OCI-LY7 (cell line): ENCODE results near the gene DGKD. TPM values are rescaled to one million over a fixed set of nuclear protein-coding genes. Genes with fewer than 3 reads are reported as not detected.

Source experiments
- BruUV-seq: library from RNA; stranded (reverse); fragments of 400-500 nt; replicated peaks from 2 replicates; lab custom pipeline; 2021; lab: Mats Ljungman, UMichigan
- CTCF ChIA-PET: fragments of 300-600 bp; sonication (Branson Sonifier 250); formaldehyde crosslinking; loops from one replicate; lab custom pipeline; 2022; ENCODE audit warnings: antibody characterized with exemption; ENCODE audit not compliant: unreplicated experiment; lab: Charles Lee
- POLR2A ChIA-PET: fragments of 300-600 bp; sonication (Branson Sonifier 250); formaldehyde crosslinking; loops from one replicate; lab custom pipeline; 2022; ENCODE audit warnings: antibody characterized with exemption; lab: Charles Lee
- DNase-seq: peaks from one replicate; pipeline ENCODE4 v3.0.0-alpha.2; 2015; ENCODE audit warnings: low spot score
- H2AFZ ChIP-seq: fragments of 200-600 bp; sonication (generic), shearing (Covaris generic); 2 replicates; pipeline ENCODE4 v1.6.1; 2014; ENCODE audit warnings: mild to moderate bottlenecking, antibody characterized with exemption, low read length, moderate library complexity
- H3K27ac ChIP-seq: fragments of 200-600 bp; sonication (generic); 2 replicates; pipeline ENCODE4 v1.5.1; 2014; ENCODE audit warnings: mixed run types, low read depth, mild to moderate bottlenecking, moderate library complexity, low read length, inconsistent platforms; ENCODE audit not compliant: poor library complexity, severe bottlenecking
- H3K36me3 ChIP-seq: fragments of 200-600 bp; sonication (generic); 2 replicates; pipeline ENCODE4 v1.6.1; 2014; ENCODE audit warnings: mild to moderate bottlenecking, antibody characterized with exemption, low read length, moderate library complexity, mixed read lengths; ENCODE audit not compliant: insufficient read depth
- H3K4me1 ChIP-seq: fragments of 200-600 bp; sonication (generic); 2 replicates; pipeline ENCODE4 v1.5.1; 2014; ENCODE audit warnings: mild to moderate bottlenecking, low read length; ENCODE audit not compliant: insufficient read depth, poor library complexity, severe bottlenecking
- H3K4me2 ChIP-seq: fragments of 200-600 bp; sonication (generic); 2 replicates; pipeline ENCODE4 v1.6.1; 2014; ENCODE audit warnings: mild to moderate bottlenecking, low read length
- H3K4me3 ChIP-seq: fragments of 200-600 bp; sonication (generic); 2 replicates; pipeline ENCODE4 v1.5.1; 2014; ENCODE audit warnings: mild to moderate bottlenecking, low read depth, low read length; ENCODE audit not compliant: poor library complexity, severe bottlenecking
- H3K79me2 ChIP-seq: fragments of 200-600 bp; sonication (generic); 2 replicates; pipeline ENCODE4 v1.6.1; 2016; ENCODE audit warnings: low read depth, mild to moderate bottlenecking, low read length, moderate library complexity, mixed read lengths; ENCODE audit not compliant: insufficient read depth
- H3K9me2 ChIP-seq: fragments of 200-600 bp; sonication (generic); 2 replicates; pipeline ENCODE4 v1.6.1; 2016; ENCODE audit warnings: mild to moderate bottlenecking, low read length, mixed read lengths; ENCODE audit not compliant: insufficient read depth
- H3K9me3 ChIP-seq: fragments of 200-600 bp; sonication (generic); 2 replicates; pipeline ENCODE4 v1.6.1; 2014; ENCODE audit warnings: mild to moderate bottlenecking, mixed run types, low read length, mixed read lengths
- H4K20me1 ChIP-seq: fragments of 200-600 bp; sonication (generic); 2 replicates; pipeline ENCODE4 v1.6.1; 2014; ENCODE audit warnings: mild to moderate bottlenecking, antibody characterized with exemption, low read length, moderate library complexity, mixed read lengths; ENCODE audit not compliant: insufficient read depth
- CTCF ChIP-seq: fragments of 200-600 bp; sonication (generic); conservative IDR thresholded peaks from 2 replicates; pipeline ENCODE4 v1.5.1; 2014; ENCODE audit warnings: mild to moderate bottlenecking, antibody characterized with exemption, low read length, moderate library complexity, mixed read lengths
- EZH2phosphoT487 ChIP-seq: fragments of 200-600 bp; sonication (generic); IDR thresholded peaks from 2 replicates; pipeline ENCODE4 v1.6.1; 2018; ENCODE audit warnings: low read depth, borderline replicate concordance, mild to moderate bottlenecking, mixed run types, antibody characterized with exemption, low read length, moderate library complexity, mixed read lengths
- intact Hi-C: fragments of 100-400 bp; cut with micrococcal nuclease; formaldehyde crosslinking; loops from one replicate; pipeline ENCODE4 v1.10.0; 2022; ENCODE audit not compliant: unreplicated experiment
- total RNA-seq, 2 experiments: library from RNA; depleted of rRNA in 1 of 2; stranded (reverse); fragments of >200 nt in 1 of 2; shearing (Covaris generic) in 1 of 2; gene quantifications; 2 replicates each; pipeline ENCODE4 v1.2.3, GENCODE V29; 2014 to 2022

The DGKD gene
- total RNA-seq, 2 experiments from 2014 or later = 62.9 to 271 TPM

GRCh38 chr2:233481368-233482142 is 127.3 kb downstream of the DGKD start:
- no peaks in the 10 kb centered on the region for H3K9me3 ChIP-seq
- H3K36me3 ChIP-seq = no peaks in the 10 kb centered on the region
- CTCF ChIA-PET = interaction anchor here (0.6 kb wide), 1 partner anchor 44 kb away, joined by 3 read pairs; no protein-coding TSS in a partner anchor
- H3K4me3 ChIP-seq = no peak overlapping the region
- intact Hi-C loops = loop anchor here (10.0 kb wide), 2 partner anchors 153 to 353 kb away; partner anchors contain the start of gene UGT1A10
- H3K4me2 ChIP-seq = no peak overlapping the region
- H3K27ac ChIP-seq = no peak overlapping the region
- no peaks in the 10 kb centered on the region for H3K79me2 ChIP-seq
- no peak overlapping the region for H2AFZ ChIP-seq
- H3K9me2 ChIP-seq = no peaks in the 10 kb centered on the region
- POLR2A ChIA-PET = no interaction called here
- no peaks in the 10 kb centered on the region for H4K20me1 ChIP-seq
- H3K4me1 ChIP-seq = no peaks in the 10 kb centered on the region
- TF ChIP-seq CTCF (no peak), EZH2phosphoT487 (no peak)
- BruUV-seq = no TSS peak
- no peak for DNase-seq

- no peaks in the 10 kb centered on the region for H3K79me2 ChIP-seq
- H3K4me3 ChIP-seq = no peak overlapping the region
- intact Hi-C loops = loop anchor here (10.0 kb wide), 2 partner anchors 152 to 352 kb away; partner anchors contain the start of gene UGT1A10
- no TSS peak for BruUV-seq
- no peaks in the 10 kb centered on the region for H3K9me2 ChIP-seq
- no peak for DNase-seq
- H3K36me3 ChIP-seq = no peaks in the 10 kb centered on the region
- H3K27ac ChIP-seq = no peak overlapping the region
- H3K9me3 ChIP-seq = no peaks in the 10 kb centered on the region
- H2AFZ ChIP-seq = no peak overlapping the region
- TF ChIP-seq CTCF = no peak
- TF ChIP-seq EZH2phosphoT487 = no peak
- no peaks in the 10 kb centered on the region for H4K20me1 ChIP-seq
- ChIA-PET POLR2A (interaction anchor here (0.7 to 1.0 kb wide), 2 partner anchors 72 to 101 kb away, joined by 3 read pairs; no protein-coding TSS in a partner anchor), CTCF (no interaction called here)
- no peaks in the 10 kb centered on the region for H3K4me1 ChIP-seq
- H3K4me2 ChIP-seq = no peak overlapping the region
These were observed 128.3 kb downstream of the DGKD start for GRCh38 chr2:233482616-233483015.

GRCh38 chr2:233485726-233486125 is 131.4 kb downstream of the DGKD start:
- CTCF ChIA-PET = no interaction called here
- H3K4me2 ChIP-seq = no peak overlapping the region

More at GRCh38 chr2:233485726-233486125, 131.4 kb downstream of the DGKD start:
- TF ChIP-seq CTCF (no peak), EZH2phosphoT487 (no peak)
- intact Hi-C loops = loop anchor here (10.0 kb wide), 2 partner anchors 149 to 349 kb away; partner anchors contain the start of gene UGT1A10
- no peak overlapping the region for H2AFZ ChIP-seq
- H3K9me2 ChIP-seq = no peaks in the 10 kb centered on the region
- H3K36me3 ChIP-seq = no peaks in the 10 kb centered on the region
- H4K20me1 ChIP-seq = no peaks in the 10 kb centered on the region
- DNase-seq = no peak
- H3K27ac ChIP-seq = no peak overlapping the region
- H3K9me3 ChIP-seq = no peaks in the 10 kb centered on the region
- H3K4me3 ChIP-seq = no peak overlapping the region
- BruUV-seq = no TSS peak
- H3K79me2 ChIP-seq = no peaks in the 10 kb centered on the region
- H3K4me1 ChIP-seq = no peaks in the 10 kb centered on the region
- POLR2A ChIA-PET = interaction anchor here (0.7 kb wide), 1 partner anchor 530 kb away, joined by 5 read pairs; no protein-coding TSS in a partner anchor
